Measurements from ENCODE around the gene TAF1A.

Gene TAF1A

GRCh38 chr1:222570837-222571236, 18.9 kb downstream of the TAF1A start:
- Histone ChIP-seq H3K9ac (no peak overlapping the region), H3K4me3 (no peak overlapping the region), H3K4me2 (no peak overlapping the region), H4K20me1 (peaks cover 9% of the 10 kb centered on the region; the same call in 1 of the 2 replicates), H3K36me3 (peaks cover 79% of the 10 kb centered on the region), H3K27me3 (no peaks in the 10 kb centered on the region), H3K9me3 (peaks cover 14% of the 10 kb centered on the region; the same call in 1 of the 2 replicates), H3K27ac (no peak overlapping the region), H3K4me1 (peaks cover 19% of the 10 kb centered on the region)
- no peak for TF ChIP-seq Cebpa-rat (IDR thresholded peaks at IDR 0.05)

- no peak overlapping the region for H3K4me2 ChIP-seq
- H3K9ac ChIP-seq: no peak overlapping the region
- H4K20me1 ChIP-seq: peaks cover 12% of the 10 kb centered on the region; the same call in 1 of the 2 replicates
- H3K27ac ChIP-seq: no peak overlapping the region
- no peak overlapping the region for H3K4me3 ChIP-seq
- H3K27me3 ChIP-seq: no peaks in the 10 kb centered on the region
- peaks cover 9% of the 10 kb centered on the region for H3K4me1 ChIP-seq
- peaks cover 66% of the 10 kb centered on the region for H3K36me3 ChIP-seq
- H3K9me3 ChIP-seq: no peaks in the 10 kb centered on the region
- no peak for TF ChIP-seq Cebpa-rat (IDR thresholded peaks at IDR 0.05)
These were observed 28.1 kb downstream of the TAF1A start for GRCh38 chr1:222561656-222562055.

GRCh38 chr1:222557574-222557973, 32.2 kb downstream of the TAF1A start:
- no peak for TF ChIP-seq Cebpa-rat (IDR thresholded peaks at IDR 0.05)
- Histone ChIP-seq H4K20me1 (no peaks in the 10 kb centered on the region), H3K4me3 (no peak overlapping the region), H3K27ac (no peak overlapping the region), H3K4me1 (no peaks in the 10 kb centered on the region), H3K9ac (no peak overlapping the region), H3K9me3 (no peaks in the 10 kb centered on the region), H3K36me3 (peaks cover 72% of the 10 kb centered on the region), H3K4me2 (no peak overlapping the region), H3K27me3 (no peaks in the 10 kb centered on the region)

GRCh38 chr1:222557148-222557547, 32.6 kb downstream of the TAF1A start:
- Histone ChIP-seq H3K9me3 (no peaks in the 10 kb centered on the region), H3K27me3 (no peaks in the 10 kb centered on the region), H3K27ac (no peak overlapping the region), H3K36me3 (peaks cover 68% of the 10 kb centered on the region), H3K4me2 (no peak overlapping the region), H3K9ac (no peak overlapping the region), H3K4me3 (no peak overlapping the region), H4K20me1 (no peaks in the 10 kb centered on the region), H3K4me1 (no peaks in the 10 kb centered on the region)
- no peak for TF ChIP-seq Cebpa-rat (IDR thresholded peaks at IDR 0.05)

GRCh38 chr1:222555992-222556615, 33.6 kb downstream of the TAF1A start:
- no peak overlapping the region for H3K4me3 ChIP-seq
- no peaks in the 10 kb centered on the region for H3K9me3 ChIP-seq
- no peak overlapping the region for H3K27ac ChIP-seq
- no peak overlapping the region for H3K9ac ChIP-seq
- TF ChIP-seq Cebpa-rat (IDR thresholded peaks at IDR 0.05): no peak
- H3K4me2 ChIP-seq: no peak overlapping the region
- no peaks in the 10 kb centered on the region for H3K27me3 ChIP-seq
- no peaks in the 10 kb centered on the region for H3K4me1 ChIP-seq
- H4K20me1 ChIP-seq: no peaks in the 10 kb centered on the region
- peaks cover 60% of the 10 kb centered on the region for H3K36me3 ChIP-seq

- Histone ChIP-seq H3K27me3 (no peaks in the 10 kb centered on the region), H3K4me2 (no peak overlapping the region), H3K9ac (no peak overlapping the region), H3K4me3 (no peak overlapping the region), H3K36me3 (peaks cover 41% of the 10 kb centered on the region), H3K4me1 (no peaks in the 10 kb centered on the region), H4K20me1 (no peaks in the 10 kb centered on the region), H3K9me3 (no peaks in the 10 kb centered on the region), H3K27ac (no peak overlapping the region)
- no peak for TF ChIP-seq Cebpa-rat (IDR thresholded peaks at IDR 0.05)
These were observed 35.6 kb downstream of the TAF1A start for GRCh38 chr1:222554177-222554576.

GRCh38 chr1:222552882-222553281, 36.9 kb downstream of the TAF1A start:
- H3K27ac ChIP-seq: no peak overlapping the region

GRCh38 chr1:222547944-222548671, 41.6 kb downstream of the TAF1A start, which contains the start of gene HHIPL2:
HHIPL2 (minus strand) TSS chr1:222548104; CDS start chr1:222548044, 60 bp downstream.
- H3K4me2 ChIP-seq: no peak within 1 kb of the TSS
- H3K27me3 ChIP-seq: no peaks in the 10 kb centered on the region
- no peak within 1 kb of the TSS for H3K9ac ChIP-seq
- no peak within 1 kb of the TSS for H3K27ac ChIP-seq
- TF ChIP-seq Cebpa-rat (IDR thresholded peaks at IDR 0.05): no peak
- H3K9me3 ChIP-seq: no peaks in the 10 kb centered on the region
- peaks cover 5% of the 10 kb centered on the region for H3K4me1 ChIP-seq
- no peak within 1 kb of the TSS for H3K4me3 ChIP-seq
- H4K20me1 ChIP-seq: no peaks in the 10 kb centered on the region
- 0 out of 2 replicates have a peak, but pooled peaks cover 1% of the 10 kb centered on the region for H3K36me3 ChIP-seq

More at GRCh38 chr1:222552882-222553281, 36.9 kb downstream of the TAF1A start:
- no peak overlapping the region for H3K9ac ChIP-seq
- no peak for TF ChIP-seq Cebpa-rat (IDR thresholded peaks at IDR 0.05)
- no peaks in the 10 kb centered on the region for H3K27me3 ChIP-seq
- no peak overlapping the region for H3K4me2 ChIP-seq
- H3K9me3 ChIP-seq: no peaks in the 10 kb centered on the region
- peaks cover 35% of the 10 kb centered on the region for H3K36me3 ChIP-seq
- no peaks in the 10 kb centered on the region for H4K20me1 ChIP-seq
- H3K4me1 ChIP-seq: no peaks in the 10 kb centered on the region
- no peak overlapping the region for H3K4me3 ChIP-seq

GRCh38 chr1:222547260-222547614, 42.5 kb downstream of the TAF1A start:
- TF ChIP-seq Cebpa-rat (IDR thresholded peaks at IDR 0.05): no peak
- Histone ChIP-seq H3K36me3 (no peaks in the 10 kb centered on the region), H3K4me3 (no peak overlapping the region), H4K20me1 (no peaks in the 10 kb centered on the region), H3K4me1 (peaks cover 5% of the 10 kb centered on the region), H3K4me2 (no peak overlapping the region), H3K27ac (no peak overlapping the region), H3K9me3 (no peaks in the 10 kb centered on the region), H3K9ac (no peak overlapping the region), H3K27me3 (no peaks in the 10 kb centered on the region)

- H3K4me2 ChIP-seq: peak overlapping the region; percentile 18; the same call in 1 of the 2 replicates
- no peaks in the 10 kb centered on the region for H3K27me3 ChIP-seq
- no peak overlapping the region for H3K4me3 ChIP-seq
- no peaks in the 10 kb centered on the region for H3K9me3 ChIP-seq
- no peak overlapping the region for H3K9ac ChIP-seq
- peaks cover 5% of the 10 kb centered on the region for H3K4me1 ChIP-seq
- no peaks in the 10 kb centered on the region for H4K20me1 ChIP-seq
- no peak overlapping the region for H3K27ac ChIP-seq
- no peaks in the 10 kb centered on the region for H3K36me3 ChIP-seq
- TF ChIP-seq Cebpa-rat (IDR thresholded peaks at IDR 0.05): no peak
These were observed 43.0 kb downstream of the TAF1A start for GRCh38 chr1:222546548-222547259.

Measured in BLaER1 (cell line).